OCI-LY7 (cell line): ENCODE data around the gene RHBDF1. TPM values are rescaled to one million over a fixed set of nuclear protein-coding genes. Genes with fewer than 3 reads are reported as not detected.
A peak's percentile ranks its signal among the peaks of the same experiment; 100 is the strongest.

ENCODE experiments used
- BruUV-seq: library from RNA; stranded (reverse); fragments of 400-500 nt; replicated peaks from 2 replicates; lab custom pipeline; 2021; lab: Mats Ljungman, UMichigan
- CTCF ChIA-PET: fragments of 300-600 bp; sonication (Branson Sonifier 250); formaldehyde crosslinking; loops from one replicate; lab custom pipeline; 2022; ENCODE audit warnings: antibody characterized with exemption; ENCODE audit not compliant: unreplicated experiment; lab: Charles Lee
- POLR2A ChIA-PET: fragments of 300-600 bp; sonication (Branson Sonifier 250); formaldehyde crosslinking; loops from one replicate; lab custom pipeline; 2022; ENCODE audit warnings: antibody characterized with exemption; lab: Charles Lee
- DNase-seq: peaks from one replicate; pipeline ENCODE4 v3.0.0-alpha.2; 2015; ENCODE audit warnings: low spot score
- H2AFZ ChIP-seq: fragments of 200-600 bp; sonication (generic), shearing (Covaris generic); 2 replicates; pipeline ENCODE4 v1.6.1; 2014; ENCODE audit warnings: mild to moderate bottlenecking, antibody characterized with exemption, low read length, moderate library complexity
- H3K27ac ChIP-seq: fragments of 200-600 bp; sonication (generic); 2 replicates; pipeline ENCODE4 v1.5.1; 2014; ENCODE audit warnings: mixed run types, low read depth, mild to moderate bottlenecking, moderate library complexity, low read length, inconsistent platforms; ENCODE audit not compliant: poor library complexity, severe bottlenecking
- H3K36me3 ChIP-seq: fragments of 200-600 bp; sonication (generic); 2 replicates; pipeline ENCODE4 v1.6.1; 2014; ENCODE audit warnings: mild to moderate bottlenecking, antibody characterized with exemption, low read length, moderate library complexity, mixed read lengths; ENCODE audit not compliant: insufficient read depth
- H3K4me1 ChIP-seq: fragments of 200-600 bp; sonication (generic); 2 replicates; pipeline ENCODE4 v1.5.1; 2014; ENCODE audit warnings: mild to moderate bottlenecking, low read length; ENCODE audit not compliant: insufficient read depth, poor library complexity, severe bottlenecking
- H3K4me2 ChIP-seq: fragments of 200-600 bp; sonication (generic); 2 replicates; pipeline ENCODE4 v1.6.1; 2014; ENCODE audit warnings: mild to moderate bottlenecking, low read length
- H3K4me3 ChIP-seq: fragments of 200-600 bp; sonication (generic); 2 replicates; pipeline ENCODE4 v1.5.1; 2014; ENCODE audit warnings: mild to moderate bottlenecking, low read depth, low read length; ENCODE audit not compliant: poor library complexity, severe bottlenecking
- H3K79me2 ChIP-seq: fragments of 200-600 bp; sonication (generic); 2 replicates; pipeline ENCODE4 v1.6.1; 2016; ENCODE audit warnings: low read depth, mild to moderate bottlenecking, low read length, moderate library complexity, mixed read lengths; ENCODE audit not compliant: insufficient read depth
- H3K9me2 ChIP-seq: fragments of 200-600 bp; sonication (generic); 2 replicates; pipeline ENCODE4 v1.6.1; 2016; ENCODE audit warnings: mild to moderate bottlenecking, low read length, mixed read lengths; ENCODE audit not compliant: insufficient read depth
- H3K9me3 ChIP-seq: fragments of 200-600 bp; sonication (generic); 2 replicates; pipeline ENCODE4 v1.6.1; 2014; ENCODE audit warnings: mild to moderate bottlenecking, mixed run types, low read length, mixed read lengths
- H4K20me1 ChIP-seq: fragments of 200-600 bp; sonication (generic); 2 replicates; pipeline ENCODE4 v1.6.1; 2014; ENCODE audit warnings: mild to moderate bottlenecking, antibody characterized with exemption, low read length, moderate library complexity, mixed read lengths; ENCODE audit not compliant: insufficient read depth
- EZH2phosphoT487 ChIP-seq: fragments of 200-600 bp; sonication (generic); IDR thresholded peaks from 2 replicates; pipeline ENCODE4 v1.6.1; 2018; ENCODE audit warnings: low read depth, borderline replicate concordance, mild to moderate bottlenecking, mixed run types, antibody characterized with exemption, low read length, moderate library complexity, mixed read lengths
- intact Hi-C: fragments of 100-400 bp; cut with micrococcal nuclease; formaldehyde crosslinking; loops from one replicate; pipeline ENCODE4 v1.10.0; 2022; ENCODE audit not compliant: unreplicated experiment
- total RNA-seq, 2 experiments: library from RNA; depleted of rRNA in 1 of 2; stranded (reverse); fragments of >200 nt in 1 of 2; shearing (Covaris generic) in 1 of 2; gene quantifications; 2 replicates each; pipeline ENCODE4 v1.2.3, GENCODE V29; 2014 to 2022
- TF ChIP-seq, protein P1 (sequence below): fragments of 200-600 bp; sonication (generic); conservative IDR thresholded peaks from 2 replicates; pipeline ENCODE4 v1.5.1; 2014; ENCODE audit warnings: mild to moderate bottlenecking, antibody characterized with exemption, low read length, moderate library complexity, mixed read lengths

Gene RHBDF1
- total RNA-seq, 2 experiments from 2014 or later = 0.13 to 0.68 TPM

DNA sequence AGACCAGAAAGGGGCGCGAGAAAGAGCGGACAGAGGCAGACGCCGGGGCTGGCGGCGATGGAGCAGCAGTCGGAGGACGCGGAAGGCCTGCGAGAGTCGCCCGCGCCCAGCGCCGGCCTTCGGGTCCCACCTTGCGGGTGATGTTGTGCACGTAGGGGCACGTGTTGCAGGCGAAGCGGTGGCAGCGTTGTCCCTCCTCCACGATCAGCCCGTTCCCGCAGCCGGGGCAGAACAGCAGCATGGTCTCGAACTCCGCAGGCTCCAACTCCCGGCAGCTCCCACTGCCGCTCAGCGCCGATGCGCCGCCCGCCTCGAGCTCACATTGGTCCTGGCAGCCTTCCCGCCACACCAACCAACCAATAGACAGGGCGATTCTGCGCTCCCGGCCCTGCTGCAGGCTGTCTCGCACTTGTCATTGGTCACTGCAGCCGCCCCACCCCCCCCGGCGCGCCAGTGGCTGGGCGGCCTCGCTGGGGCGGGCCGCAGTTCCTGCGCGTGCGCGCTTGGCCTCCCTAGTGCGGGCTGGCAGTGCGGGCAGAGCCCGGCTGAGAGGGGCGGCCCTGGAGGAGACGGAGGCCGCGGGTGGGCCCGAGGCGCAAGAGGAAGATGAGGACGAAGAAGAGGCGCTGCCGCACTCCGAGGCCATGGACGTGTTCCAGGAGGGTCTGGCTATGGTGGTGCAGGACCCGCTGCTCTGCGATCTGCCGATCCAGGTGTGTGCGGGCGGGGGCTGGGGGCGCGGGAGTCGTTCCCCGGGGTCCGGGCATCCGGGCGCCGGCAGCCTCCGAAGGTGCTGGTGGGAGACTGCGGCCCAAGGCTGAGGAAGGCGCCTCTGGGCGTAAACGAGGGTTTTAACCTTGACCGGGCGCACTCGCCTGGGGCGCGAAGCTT, 18.8 kb downstream of the RHBDF1 start, which contains the start of the genes POLR3K and SNRNP25:
Gene POLR3K (minus strand): TSS at position 263 of the 891 bp plus-strand sequence. CDS start 22 bp downstream, at position 241.
Gene SNRNP25 (plus strand): TSS at position 483 of the 891 bp plus-strand sequence. CDS start 189 bp downstream, at position 672.
- Histone ChIP-seq H2AFZ (peak within 1 kb of the TSS; percentile 77; the same call in 1 of the 2 replicates), H3K4me2 (peak within 1 kb of the TSS; percentile 95), H3K9me3 (no peaks in the 10 kb centered on the region; the same call in 1 of the 2 replicates), H3K79me2 (peaks cover 61% of the 10 kb centered on the region), H3K4me3 (peak within 1 kb of the TSS; percentile 90), H3K36me3 (peaks cover 77% of the 10 kb centered on the region), H3K9me2 (no peaks in the 10 kb centered on the region), H3K27ac (peak within 1 kb of the TSS; percentile 78), H4K20me1 (peaks cover 15% of the 10 kb centered on the region), H3K4me1 (peaks cover 18% of the 10 kb centered on the region)
- ChIA-PET POLR2A (interaction anchor here (1.0 to 1.7 kb wide), 3 partner anchors 11 to 175 kb away, joined by 3 to 5 read pairs (median 4); partner anchors contain the start of gene LUC7L), CTCF (interaction anchor here (1.1 kb wide), 1 partner anchor 13 kb away, joined by 3 read pairs; no protein-coding TSS in a partner anchor)
- no peak for TF ChIP-seq EZH2phosphoT487
- TF ChIP-seq, protein P1, sequence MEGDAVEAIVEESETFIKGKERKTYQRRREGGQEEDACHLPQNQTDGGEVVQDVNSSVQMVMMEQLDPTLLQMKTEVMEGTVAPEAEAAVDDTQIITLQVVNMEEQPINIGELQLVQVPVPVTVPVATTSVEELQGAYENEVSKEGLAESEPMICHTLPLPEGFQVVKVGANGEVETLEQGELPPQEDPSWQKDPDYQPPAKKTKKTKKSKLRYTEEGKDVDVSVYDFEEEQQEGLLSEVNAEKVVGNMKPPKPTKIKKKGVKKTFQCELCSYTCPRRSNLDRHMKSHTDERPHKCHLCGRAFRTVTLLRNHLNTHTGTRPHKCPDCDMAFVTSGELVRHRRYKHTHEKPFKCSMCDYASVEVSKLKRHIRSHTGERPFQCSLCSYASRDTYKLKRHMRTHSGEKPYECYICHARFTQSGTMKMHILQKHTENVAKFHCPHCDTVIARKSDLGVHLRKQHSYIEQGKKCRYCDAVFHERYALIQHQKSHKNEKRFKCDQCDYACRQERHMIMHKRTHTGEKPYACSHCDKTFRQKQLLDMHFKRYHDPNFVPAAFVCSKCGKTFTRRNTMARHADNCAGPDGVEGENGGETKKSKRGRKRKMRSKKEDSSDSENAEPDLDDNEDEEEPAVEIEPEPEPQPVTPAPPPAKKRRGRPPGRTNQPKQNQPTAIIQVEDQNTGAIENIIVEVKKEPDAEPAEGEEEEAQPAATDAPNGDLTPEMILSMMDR = no peak
- BruUV-seq = no TSS peak
- intact Hi-C loops = loop anchor here (2.0 kb wide), 1 partner anchor 23 kb away; no protein-coding TSS in a partner anchor
- peak; percentile 98 for DNase-seq

DNA sequence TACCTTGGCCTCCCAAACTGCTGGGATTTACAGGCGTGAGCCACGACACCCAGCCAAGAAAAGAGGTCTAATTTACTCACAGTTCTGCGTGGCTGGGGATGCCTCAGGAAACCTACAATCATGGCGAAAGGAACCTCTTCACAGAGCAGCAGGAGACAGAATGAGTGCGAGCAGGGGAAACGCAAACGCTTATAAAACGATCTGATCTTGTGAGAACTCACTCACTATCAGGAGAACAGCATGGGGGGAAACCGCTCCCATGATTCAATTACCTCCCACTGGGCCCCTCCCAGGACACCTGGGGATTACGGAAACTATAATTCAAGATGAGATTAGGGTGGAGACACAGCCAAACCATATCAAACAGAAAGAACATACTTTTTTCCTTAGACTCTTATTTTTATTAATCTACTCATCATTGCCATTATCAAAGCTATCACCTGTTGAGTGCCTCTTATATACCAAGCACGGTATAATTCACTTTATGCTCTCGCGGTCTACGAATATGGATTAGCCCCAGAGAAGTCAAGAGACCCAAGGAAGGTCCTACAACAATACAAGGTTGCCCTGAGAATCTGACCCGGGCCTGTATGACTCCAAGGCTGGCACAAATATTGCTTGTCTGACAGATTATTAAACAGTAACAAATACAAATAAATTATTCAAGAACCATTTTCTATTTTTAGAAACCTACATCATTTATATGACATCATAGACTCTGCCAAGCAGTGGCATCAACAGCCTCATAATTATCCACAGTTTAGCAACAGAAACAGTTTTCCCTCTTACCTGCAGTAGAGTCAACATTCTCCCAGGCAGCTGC, 21.5 kb downstream of the RHBDF1 start:
- H4K20me1 ChIP-seq = peaks cover 18% of the 10 kb centered on the region
- no peaks in the 10 kb centered on the region; the same call in 1 of the 2 replicates for H3K9me3 ChIP-seq
- no peak overlapping the region for H2AFZ ChIP-seq
- H3K9me2 ChIP-seq = no peaks in the 10 kb centered on the region
- CTCF ChIA-PET = no interaction called here
- H3K4me3 ChIP-seq = peak overlapping the region; percentile 90
- POLR2A ChIA-PET = no interaction called here
- TSS peak; percentile 70 for BruUV-seq
- peaks cover 73% of the 10 kb centered on the region for H3K79me2 ChIP-seq
- no peak overlapping the region for H3K27ac ChIP-seq
- DNase-seq = no peak
- peaks cover 75% of the 10 kb centered on the region for H3K36me3 ChIP-seq
- intact Hi-C loops = no loop called here
- no peak for TF ChIP-seq EZH2phosphoT487
- TF ChIP-seq, protein P1 = no peak
- H3K4me2 ChIP-seq = peak overlapping the region; percentile 70
- H3K4me1 ChIP-seq = peaks cover 18% of the 10 kb centered on the region
